Stimulated activated CD4-positive, alpha-beta T cell treated with anti-CD3 and anti-CD28 coated beads, Interleukin-12 subunit alpha, Interleukin-12 subunit beta, amount 100 ng/mL, for 4 hours (primary cell): ENCODE measurements around the gene PTGDS.
"Not testable (repeated sequence)": the region's sequence is repeated elsewhere in the genome, so short reads cannot be mapped to it uniquely, and the experiment has no call there.

Experiments
- DNase-seq: peaks from one replicate; pipeline ENCODE4 v3.0.0-alpha.2; 2020

The PTGDS gene

DNA sequence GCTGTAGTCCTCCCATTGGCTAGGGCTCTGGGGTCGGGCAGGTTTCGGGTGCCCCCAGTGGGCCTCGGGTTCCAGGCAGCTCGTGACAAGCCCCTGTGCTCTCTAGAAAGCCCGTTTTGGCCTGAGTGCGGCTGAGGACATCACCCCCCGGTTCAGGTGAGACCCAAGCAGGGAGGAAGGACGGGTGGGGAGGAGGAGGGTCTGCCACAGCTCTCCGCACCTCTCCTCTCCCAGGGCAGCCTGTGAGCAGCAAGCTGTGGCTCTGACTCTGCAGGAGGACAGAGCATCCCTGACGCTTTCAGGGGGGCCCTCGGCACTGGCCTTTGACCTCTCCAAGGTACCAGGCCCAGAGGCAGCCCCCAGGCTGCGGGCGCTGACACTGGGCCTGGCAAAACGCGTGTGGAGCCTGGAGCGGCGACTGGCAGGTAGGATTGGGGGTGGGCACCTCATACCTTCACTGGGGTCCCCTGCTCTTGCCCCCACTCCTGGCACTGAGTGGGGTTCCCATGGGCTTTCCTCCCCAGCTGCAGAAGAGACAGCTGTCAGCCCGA is 15.6 kb downstream of the PTGDS start:
- DNase-seq = no peak

DNA sequence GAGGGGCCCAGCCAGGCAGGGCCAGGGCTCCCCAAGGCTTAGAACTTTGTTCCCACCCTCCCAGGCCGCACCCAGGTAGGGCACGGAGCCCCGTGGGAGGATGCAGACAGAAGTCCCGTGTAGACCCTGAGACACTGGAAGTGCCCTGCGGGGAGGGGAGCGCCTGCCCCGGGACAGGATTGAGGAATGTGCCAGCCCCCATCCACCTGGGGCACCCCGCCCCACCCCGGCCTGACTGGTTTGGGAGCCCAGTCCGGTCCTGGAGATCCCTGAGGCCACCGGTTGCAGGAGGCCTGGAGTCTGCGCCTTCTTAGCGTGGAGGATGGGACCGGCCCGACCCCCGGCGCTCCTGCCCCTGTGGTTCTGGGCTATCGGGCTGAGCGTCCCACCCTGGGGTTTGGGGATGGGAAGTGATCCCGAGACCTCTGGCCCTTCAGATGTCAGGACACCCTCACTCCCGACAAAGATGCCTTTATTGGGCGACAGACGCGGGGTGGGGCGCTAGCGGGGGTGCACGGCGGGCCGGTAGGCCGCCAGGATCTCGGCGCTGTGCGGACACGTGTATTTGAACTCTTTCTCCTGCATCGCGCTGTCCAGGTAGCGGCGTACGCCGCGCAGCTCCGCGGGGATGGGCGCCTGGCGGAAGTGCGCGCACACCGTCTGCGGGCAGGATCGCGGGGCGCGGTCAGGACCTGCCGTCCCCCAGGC is 17.0 kb downstream of the PTGDS start:
- DNase-seq = no peak

- DNase-seq = no peak
These were observed 17.6 kb downstream of the PTGDS start for GRCh38 chr9:136994888-136995230.

- DNase-seq = no peak
These were observed 18.1 kb downstream of the PTGDS start for GRCh38 chr9:136995362-136995761.

GRCh38 chr9:136995772-136996311 is 18.5 kb downstream of the PTGDS start:
- DNase-seq = no peak

GRCh38 chr9:136996361-136997292 is 19.3 kb downstream of the PTGDS start, which contains the start of gene CLIC3:
TSS of gene CLIC3 (minus strand) at chr9:136996568. CDS start at chr9:136996543, 25 bp downstream.
- peak; percentile 29 for DNase-seq

DNA sequence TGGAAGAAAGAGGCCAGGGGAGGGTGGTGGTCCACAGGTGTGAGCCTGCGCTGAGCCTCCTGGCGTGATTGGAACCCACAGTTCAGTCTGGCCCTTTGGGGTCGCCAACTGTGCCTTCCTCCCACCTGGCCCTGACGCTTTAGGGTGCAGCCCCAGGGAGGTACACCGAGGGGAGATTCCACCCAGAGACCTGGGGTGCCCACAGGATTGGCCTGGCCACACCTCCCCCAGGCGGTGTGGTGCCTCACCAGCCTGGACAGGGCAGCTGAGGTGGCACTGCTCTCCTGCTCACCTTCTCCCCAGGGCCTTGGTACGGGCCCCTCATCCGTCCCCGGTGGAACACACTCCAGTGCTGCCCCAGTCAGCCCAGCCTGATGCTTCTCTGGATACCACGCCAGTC is 20.1 kb downstream of the PTGDS start:
- no peak for DNase-seq

DNA sequence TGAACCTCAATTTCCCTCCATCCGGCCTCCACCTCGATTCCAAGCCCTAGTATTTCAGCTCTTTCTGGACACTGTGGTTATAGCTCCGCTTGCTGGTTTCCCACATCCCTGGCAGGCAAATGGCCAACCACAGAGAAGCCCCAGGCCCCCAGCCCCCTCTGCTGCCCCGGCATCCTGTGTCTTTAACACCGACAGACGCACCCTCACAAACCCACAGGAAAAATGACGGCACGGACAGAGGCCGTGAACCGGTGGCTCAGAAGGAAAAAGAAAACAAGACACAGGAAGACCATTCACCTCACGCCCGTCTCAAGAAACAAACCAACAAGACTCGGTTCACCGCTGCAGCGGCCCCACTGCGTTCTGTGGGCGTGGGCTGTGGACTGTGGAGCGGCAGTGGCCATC is 20.5 kb downstream of the PTGDS start:
- DNase-seq = no peak

- no peak for DNase-seq
These were observed 23.1 kb downstream of the PTGDS start for GRCh38 chr9:137000177-137000930.

GRCh38 chr9:137001857-137002645 is 24.7 kb downstream of the PTGDS start:
- DNase-seq = no peak

DNA sequence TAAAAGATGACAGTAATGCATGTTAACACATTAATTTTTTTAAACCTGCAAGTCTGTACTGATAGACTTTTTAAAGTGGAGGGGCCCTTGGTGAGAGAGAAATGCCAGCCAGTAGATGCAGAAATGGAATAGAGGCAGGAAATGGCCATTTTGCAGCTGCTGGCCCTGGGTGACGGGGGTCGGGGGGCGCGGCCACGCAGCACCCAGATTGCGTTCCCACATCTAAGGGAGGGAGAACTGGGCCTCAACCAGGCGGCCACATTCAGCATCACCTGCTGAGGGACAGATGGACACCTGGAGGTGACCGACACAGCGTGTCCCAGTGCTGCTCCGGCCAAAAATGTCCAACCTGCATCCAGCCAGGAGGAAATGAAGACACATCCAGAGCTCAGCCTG is 25.3 kb downstream of the PTGDS start:
- no peak for DNase-seq

- DNase-seq = not testable (repeated sequence)
These were observed 27.0 kb downstream of the PTGDS start for GRCh38 chr9:137004285-137004684.

GRCh38 chr9:137006116-137007003 is 29.1 kb downstream of the PTGDS start:
- DNase-seq = no peak

- no peak for DNase-seq
These were observed 30.0 kb downstream of the PTGDS start for GRCh38 chr9:137007108-137007815.

DNA sequence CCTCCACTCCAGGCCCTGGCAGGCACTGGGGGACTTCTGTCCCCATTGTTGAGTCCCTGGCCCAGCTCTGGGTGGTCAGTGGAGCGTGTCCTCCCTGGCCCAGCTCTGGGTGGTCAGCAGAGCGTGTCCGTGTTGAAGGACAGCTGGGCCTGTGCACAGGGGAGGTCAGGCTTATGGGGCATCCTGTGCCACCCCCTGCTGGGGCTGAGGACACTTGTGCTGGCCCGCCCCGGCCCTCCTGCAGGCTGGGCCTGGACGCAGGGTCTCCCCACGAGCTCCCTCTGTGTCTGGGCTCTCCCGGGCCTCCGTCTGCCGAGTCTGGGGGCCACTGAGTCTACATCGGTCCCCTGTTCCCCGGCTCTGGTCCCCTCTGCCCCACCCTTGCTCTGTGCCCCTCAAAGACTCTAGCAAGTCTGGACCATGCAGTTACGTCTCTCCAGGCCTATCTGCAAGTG is 30.5 kb downstream of the PTGDS start:
- DNase-seq = no peak

GRCh38 chr9:137008312-137008711 is 31.0 kb downstream of the PTGDS start:
- no peak for DNase-seq

- DNase-seq = no peak
These were observed 31.9 kb downstream of the PTGDS start for GRCh38 chr9:137009217-137009616.

- DNase-seq = no peak
These were observed 32.8 kb downstream of the PTGDS start for GRCh38 chr9:137009938-137010732.

GRCh38 chr9:137011156-137011555 is 33.9 kb downstream of the PTGDS start:
- DNase-seq = no peak
